HEK293 (cell line): ENCODE data around the gene CYP11A1.
A peak's percentile ranks its signal among the peaks of the same experiment; 100 is the strongest.

ENCODE experiments used
- CTCF ChIA-PET: fragments of 350-600 bp; formaldehyde crosslinking; extraction: SDS; loops from one replicate; lab custom pipeline; 2021; ENCODE audit warnings: antibody characterized with exemption; lab: Yijun Ruan, JAX
- POLR2A ChIA-PET: fragments of 300-600 bp; formaldehyde crosslinking; extraction: SDS; loops from one replicate; lab custom pipeline; 2020; ENCODE audit warnings: antibody characterized with exemption, inconsistent platforms; lab: Yijun Ruan, JAX
- H3K27ac ChIP-seq: fragments of 200-500 bp; sonication (Bioruptor generic); 2 replicates; pipeline ENCODE4 v1.5.1; 2014; ENCODE audit warnings: low read depth, low read length, control low read depth, inconsistent platforms; ENCODE audit errors: extremely low read depth
- H3K36me3 ChIP-seq, 2 experiments: fragments of 200-500 bp in 1 of 2; sonication (Bioruptor generic) in 1 of 2; 1 replicate in 1 of 2; 2 replicates in 1 of 2; pipeline ENCODE4 v1.5.1; 2014 to 2017; ENCODE audit warnings: inconsistent platforms in 2 of 2, low read length in 2 of 2; ENCODE audit not compliant: control insufficient read depth in 2 of 2, insufficient read depth in 1 of 2
- H3K4me1 ChIP-seq: fragments of 200-500 bp; sonication (Bioruptor generic); 2 replicates; pipeline ENCODE4 v1.5.1; 2014; ENCODE audit warnings: mild to moderate bottlenecking, low read length, inconsistent platforms; ENCODE audit not compliant: control insufficient read depth, insufficient read depth
- H3K4me3 ChIP-seq: 2 replicates; pipeline ENCODE4 v1.5.1; 2011; ENCODE audit warnings: low read depth, mild to moderate bottlenecking, control low read depth, low read length, moderate library complexity
- H3K9me3 ChIP-seq: fragments of 200-500 bp; sonication (Bioruptor generic); 2 replicates; pipeline ENCODE4 v1.5.1; 2014; ENCODE audit warnings: low read depth, low read length, inconsistent platforms; ENCODE audit not compliant: control insufficient read depth, insufficient read depth
- GLIS1 ChIP-seq: fragments of 450-650 bp; formaldehyde crosslinking; IDR thresholded peaks from 2 replicates; pipeline ENCODE4 v1.5.1; 2016; ENCODE audit warnings: missing biosample characterization, missing genetic modification characterization
- KLF1 ChIP-seq: fragments of 450-650 bp; formaldehyde crosslinking; IDR thresholded peaks from 2 replicates; pipeline ENCODE4 v1.5.1; 2016; ENCODE audit warnings: missing biosample characterization, missing genetic modification characterization
- KLF16 ChIP-seq: fragments of 450-650 bp; formaldehyde crosslinking; IDR thresholded peaks from 2 replicates; pipeline ENCODE4 v1.5.1; 2017; ENCODE audit warnings: missing biosample characterization, missing genetic modification characterization
- SETDB1 ChIP-seq: IDR thresholded peaks from one replicate; pipeline ENCODE4 v1.6.1; 2017; ENCODE audit warnings: mild to moderate bottlenecking, low read length, moderate library complexity, mixed read lengths; ENCODE audit not compliant: insufficient read length
- SP7 ChIP-seq: fragments of 450-650 bp; formaldehyde crosslinking; IDR thresholded peaks from 2 replicates; pipeline ENCODE4 v1.5.1; 2016; ENCODE audit warnings: missing biosample characterization, missing genetic modification characterization
- ZBTB17 ChIP-seq: fragments of 450-650 bp; formaldehyde crosslinking; IDR thresholded peaks from 2 replicates; pipeline ENCODE4 v1.5.1; 2016; ENCODE audit warnings: missing biosample characterization, missing genetic modification characterization
- ZFHX2 ChIP-seq: fragments of 450-650 bp; formaldehyde crosslinking; conservative IDR thresholded peaks from 2 replicates; pipeline ENCODE4 v1.5.1; 2016; ENCODE audit warnings: missing biosample characterization, missing genetic modification characterization
- ZIC2 ChIP-seq: fragments of 450-650 bp; formaldehyde crosslinking; IDR thresholded peaks from 2 replicates; pipeline ENCODE4 v1.5.1; 2016; ENCODE audit warnings: missing biosample characterization, missing genetic modification characterization
- ZNF211 ChIP-seq: fragments of 450-650 bp; formaldehyde crosslinking; IDR thresholded peaks from 2 replicates; pipeline ENCODE4 v1.5.1; 2016; ENCODE audit warnings: low read depth, missing biosample characterization, missing genetic modification characterization
- ZNF24 ChIP-seq: fragments of 450-650 bp; formaldehyde crosslinking; IDR thresholded peaks from 2 replicates; pipeline ENCODE4 v1.5.1; 2016; ENCODE audit warnings: missing biosample characterization, missing genetic modification characterization
- ZNF585B ChIP-seq: fragments of 450-650 bp; formaldehyde crosslinking; IDR thresholded peaks from 2 replicates; pipeline ENCODE4 v1.5.1; 2016; ENCODE audit warnings: missing biosample characterization, missing genetic modification characterization
- ZNF624 ChIP-seq: fragments of 450-650 bp; formaldehyde crosslinking; IDR thresholded peaks from 2 replicates; pipeline ENCODE4 v1.5.1; 2017; ENCODE audit warnings: missing biosample characterization, missing genetic modification characterization
- ZNF658 ChIP-seq: fragments of 450-650 bp; formaldehyde crosslinking; IDR thresholded peaks from 2 replicates; pipeline ENCODE4; 2016; ENCODE audit warnings: missing biosample characterization, missing genetic modification characterization
- ZNF785 ChIP-seq: fragments of 450-650 bp; formaldehyde crosslinking; IDR thresholded peaks from 2 replicates; pipeline ENCODE4 v1.5.1; 2016; ENCODE audit warnings: missing biosample characterization, missing genetic modification characterization
- ZNF791 ChIP-seq: fragments of 450-650 bp; formaldehyde crosslinking; IDR thresholded peaks from 2 replicates; pipeline ENCODE4 v1.5.1; 2016; ENCODE audit warnings: missing biosample characterization, missing genetic modification characterization
- TF ChIP-seq, protein P1 (sequence below): fragments of 450-650 bp; formaldehyde crosslinking; IDR thresholded peaks from 2 replicates; pipeline ENCODE4 v1.5.1; 2016; ENCODE audit warnings: missing biosample characterization, missing genetic modification characterization
- TF ChIP-seq, protein P2 (sequence below): fragments of 450-650 bp; formaldehyde crosslinking; IDR thresholded peaks from 2 replicates; pipeline ENCODE4 v1.5.1; 2016; ENCODE audit warnings: missing biosample characterization, missing genetic modification characterization
- TF ChIP-seq, protein P3 (sequence below): fragments of 450-650 bp; formaldehyde crosslinking; IDR thresholded peaks from 2 replicates; pipeline ENCODE4 v1.5.1; 2016; ENCODE audit warnings: missing biosample characterization, missing genetic modification characterization
- TF ChIP-seq, protein P4 (sequence below): fragments of 450-650 bp; formaldehyde crosslinking; IDR thresholded peaks from 2 replicates; pipeline ENCODE4 v1.5.1; 2016; ENCODE audit warnings: missing biosample characterization, missing genetic modification characterization
- TF ChIP-seq, protein P5 (sequence below): fragments of 450-650 bp; formaldehyde crosslinking; IDR thresholded peaks from 2 replicates; pipeline ENCODE4 v1.5.1; 2016; ENCODE audit warnings: missing biosample characterization, missing genetic modification characterization

CYP11A1 gene

DNA sequence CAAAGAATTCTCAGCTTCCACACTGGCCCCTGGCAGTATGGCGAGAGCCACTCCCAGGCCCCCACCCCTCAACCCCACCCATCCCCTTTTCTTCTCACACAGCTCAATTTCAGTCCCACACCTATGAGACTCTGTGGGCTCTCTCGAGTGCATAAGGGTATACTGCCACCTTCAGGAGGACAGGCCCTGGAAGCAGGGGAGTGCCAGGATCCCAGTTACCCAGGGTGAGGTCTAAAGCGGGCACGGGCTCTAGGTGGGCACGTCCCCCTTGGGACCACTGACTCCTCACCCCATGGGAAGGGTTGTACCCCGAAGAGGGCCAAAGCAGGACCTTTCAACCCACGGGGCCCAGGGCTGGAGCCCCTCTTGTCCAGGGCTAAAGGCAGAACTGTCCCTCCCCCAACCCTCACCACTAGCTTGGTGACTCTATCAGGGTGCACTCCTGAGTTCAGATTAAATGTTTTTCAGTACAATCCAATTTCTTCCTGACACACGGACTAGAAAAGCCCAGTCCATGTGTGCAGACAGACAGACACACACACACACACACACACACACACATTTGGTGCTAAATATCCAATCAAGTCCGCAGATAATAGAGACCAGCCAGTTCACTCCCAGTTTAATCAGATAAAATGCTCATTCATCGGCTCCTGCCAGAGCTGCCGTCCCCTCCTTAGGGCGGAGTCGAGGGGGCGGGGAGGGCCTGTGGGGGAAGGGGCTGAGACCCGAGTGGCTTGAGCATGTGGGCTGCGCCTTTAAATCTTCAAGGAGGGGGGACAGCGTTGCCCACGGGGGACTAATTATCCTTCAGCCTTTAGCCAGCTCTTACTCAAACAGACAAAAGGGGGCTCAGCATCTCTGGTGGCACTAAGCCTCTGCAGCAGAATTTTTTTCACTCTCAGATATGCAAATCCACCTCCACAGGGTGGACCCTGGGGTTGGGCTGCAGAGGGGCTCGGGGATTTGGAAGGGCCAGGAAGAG, 59.3 kb downstream of the CYP11A1 start (continued):
- TF ChIP-seq, protein P1, sequence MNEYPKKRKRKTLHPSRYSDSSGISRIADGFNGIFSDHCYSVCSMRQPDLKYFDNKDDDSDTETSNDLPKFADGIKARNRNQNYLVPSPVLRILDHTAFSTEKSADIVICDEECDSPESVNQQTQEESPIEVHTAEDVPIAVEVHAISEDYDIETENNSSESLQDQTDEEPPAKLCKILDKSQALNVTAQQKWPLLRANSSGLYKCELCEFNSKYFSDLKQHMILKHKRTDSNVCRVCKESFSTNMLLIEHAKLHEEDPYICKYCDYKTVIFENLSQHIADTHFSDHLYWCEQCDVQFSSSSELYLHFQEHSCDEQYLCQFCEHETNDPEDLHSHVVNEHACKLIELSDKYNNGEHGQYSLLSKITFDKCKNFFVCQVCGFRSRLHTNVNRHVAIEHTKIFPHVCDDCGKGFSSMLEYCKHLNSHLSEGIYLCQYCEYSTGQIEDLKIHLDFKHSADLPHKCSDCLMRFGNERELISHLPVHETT: no peak
- TF ChIP-seq KLF16 (tag by site-specific recombination): 0 out of 2 replicates have a peak, but pooled peaks have one; percentile 28

DNA sequence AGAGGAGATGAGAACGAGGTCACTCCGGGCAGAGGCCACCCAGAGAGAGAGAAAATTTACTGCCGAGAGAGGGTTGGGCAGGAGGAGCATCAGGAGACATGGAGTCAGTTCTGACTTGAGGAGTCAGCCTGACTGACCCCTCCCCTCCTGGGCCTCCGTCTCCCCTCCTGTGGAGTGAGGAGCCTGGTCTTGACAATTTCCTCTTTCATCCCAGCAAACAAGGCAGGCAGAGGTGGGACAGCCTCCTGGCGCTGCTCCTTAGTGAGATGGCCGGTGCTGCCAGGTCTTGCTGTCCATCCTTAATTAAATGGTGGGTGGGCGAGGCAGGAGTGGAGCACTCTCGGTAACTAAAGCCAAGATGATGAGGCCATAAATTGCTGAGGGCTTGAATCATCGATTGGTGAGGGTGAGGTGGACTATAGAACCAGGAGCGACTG, 60.6 kb downstream of the CYP11A1 start:
- Histone ChIP-seq H3K27ac (no peak overlapping the region), H3K4me3 (no peak overlapping the region), H3K36me3 (no peaks in the 10 kb centered on the region), H3K9me3 (no peaks in the 10 kb centered on the region), H3K4me1 (no peaks in the 10 kb centered on the region; the same call in 1 of the 2 replicates)
- POLR2A ChIA-PET: no interaction called here
- TF ChIP-seq ZFHX2 (tag by site-specific recombination): peak; percentile 63; the same call in 1 of the 2 replicates
- TF ChIP-seq, protein P2, sequence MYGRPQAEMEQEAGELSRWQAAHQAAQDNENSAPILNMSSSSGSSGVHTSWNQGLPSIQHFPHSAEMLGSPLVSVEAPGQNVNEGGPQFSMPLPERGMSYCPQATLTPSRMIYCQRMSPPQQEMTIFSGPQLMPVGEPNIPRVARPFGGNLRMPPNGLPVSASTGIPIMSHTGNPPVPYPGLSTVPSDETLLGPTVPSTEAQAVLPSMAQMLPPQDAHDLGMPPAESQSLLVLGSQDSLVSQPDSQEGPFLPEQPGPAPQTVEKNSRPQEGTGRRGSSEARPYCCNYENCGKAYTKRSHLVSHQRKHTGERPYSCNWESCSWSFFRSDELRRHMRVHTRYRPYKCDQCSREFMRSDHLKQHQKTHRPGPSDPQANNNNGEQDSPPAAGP (tag by site-specific recombination): peak; percentile 95
- peak; percentile 38; the same call in 1 of the 2 replicates for TF ChIP-seq GLIS1 (tag by site-specific recombination)
- peak; percentile 82 for TF ChIP-seq SP7
- TF ChIP-seq ZNF658 (tag by site-specific recombination): no peak
- peak; percentile 48; the same call in 1 of the 2 replicates for TF ChIP-seq KLF1 (tag by site-specific recombination)
- peak; percentile 61; the same call in 1 of the 2 replicates for TF ChIP-seq ZBTB17 (tag by site-specific recombination)
- TF ChIP-seq ZIC2 (tag by site-specific recombination): peak; percentile 65
- no peak for TF ChIP-seq ZNF624 (tag by site-specific recombination)
- CTCF ChIA-PET: interaction anchor here (0.8 to 8.5 kb wide), 32 partner anchors 9 to 968 kb away, joined by 3 to 253 read pairs (median 8); partner anchors contain the start of genes ISLR2 and STRA6

DNA sequence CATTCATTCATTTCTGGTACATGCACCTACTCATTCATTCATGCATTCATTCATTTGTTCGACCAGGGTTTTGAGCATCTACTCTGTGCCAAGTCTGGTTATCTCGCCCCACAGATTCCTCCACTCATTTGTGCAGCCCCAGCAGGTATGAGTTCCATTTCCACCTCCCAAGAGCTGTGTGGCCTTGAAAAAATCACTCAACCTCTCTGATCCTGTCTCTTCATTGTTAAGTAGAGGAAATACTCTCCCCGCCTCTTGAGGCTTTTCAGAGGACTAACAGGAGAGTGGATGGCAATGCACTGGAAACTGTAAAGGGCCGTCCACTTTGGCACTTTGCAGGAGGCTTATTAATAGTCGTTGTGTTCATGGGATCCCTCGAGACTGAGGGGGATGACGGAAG, 61.8 kb downstream of the CYP11A1 start:
- ChIA-PET POLR2A (no interaction called here), CTCF (interaction anchor here (1.3 to 1.8 kb wide), 2 partner anchors 9 to 17 kb away, joined by 3 to 8 read pairs; no protein-coding TSS in a partner anchor)
- no peaks in the 10 kb centered on the region; the same call in 1 of the 2 replicates for H3K4me1 ChIP-seq

More for the DNA sequence above, 61.8 kb downstream of the CYP11A1 start:
- TF ChIP-seq, protein P3, sequence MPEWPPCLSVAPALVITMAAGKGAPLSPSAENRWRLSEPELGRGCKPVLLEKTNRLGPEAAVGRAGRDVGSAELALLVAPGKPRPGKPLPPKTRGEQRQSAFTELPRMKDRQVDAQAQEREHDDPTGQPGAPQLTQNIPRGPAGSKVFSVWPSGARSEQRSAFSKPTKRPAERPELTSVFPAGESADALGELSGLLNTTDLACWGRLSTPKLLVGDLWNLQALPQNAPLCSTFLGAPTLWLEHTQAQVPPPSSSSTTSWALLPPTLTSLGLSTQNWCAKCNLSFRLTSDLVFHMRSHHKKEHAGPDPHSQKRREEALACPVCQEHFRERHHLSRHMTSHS (tag by site-specific recombination): no peak
- TF ChIP-seq ZNF211 (tag by site-specific recombination): no peak
- no peak for TF ChIP-seq ZNF791
- TF ChIP-seq, protein P4, sequence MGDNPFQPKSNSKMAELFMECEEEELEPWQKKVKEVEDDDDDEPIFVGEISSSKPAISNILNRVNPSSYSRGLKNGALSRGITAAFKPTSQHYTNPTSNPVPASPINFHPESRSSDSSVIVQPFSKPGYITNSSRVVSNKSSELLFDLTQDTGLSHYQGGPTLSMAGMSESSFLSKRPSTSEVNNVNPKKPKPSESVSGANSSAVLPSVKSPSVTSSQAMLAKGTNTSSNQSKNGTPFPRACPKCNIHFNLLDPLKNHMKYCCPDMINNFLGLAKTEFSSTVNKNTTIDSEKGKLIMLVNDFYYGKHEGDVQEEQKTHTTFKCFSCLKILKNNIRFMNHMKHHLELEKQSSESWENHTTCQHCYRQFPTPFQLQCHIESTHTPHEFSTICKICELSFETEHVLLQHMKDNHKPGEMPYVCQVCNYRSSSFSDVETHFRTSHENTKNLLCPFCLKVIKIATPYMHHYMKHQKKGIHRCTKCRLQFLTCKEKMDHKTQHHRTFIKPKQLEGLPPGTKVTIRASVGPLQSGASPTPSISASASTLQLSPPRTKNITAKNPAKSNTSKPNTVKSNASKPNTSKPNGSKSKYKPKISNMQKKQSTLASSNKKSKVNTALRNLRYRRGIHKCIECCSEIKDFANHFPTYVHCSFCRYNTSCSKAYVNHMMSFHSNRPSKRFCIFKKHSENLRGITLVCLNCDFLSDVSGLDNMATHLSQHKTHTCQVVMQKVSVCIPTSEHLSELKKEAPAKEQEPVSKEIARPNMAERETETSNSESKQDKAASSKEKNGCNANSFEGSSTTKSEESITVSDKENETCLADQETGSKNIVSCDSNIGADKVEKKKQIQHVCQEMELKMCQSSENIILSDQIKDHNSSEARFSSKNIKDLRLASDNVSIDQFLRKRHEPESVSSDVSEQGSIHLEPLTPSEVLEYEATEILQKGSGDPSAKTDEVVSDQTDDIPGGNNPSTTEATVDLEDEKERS (tag by site-specific recombination): no peak
- TF ChIP-seq, protein P5, sequence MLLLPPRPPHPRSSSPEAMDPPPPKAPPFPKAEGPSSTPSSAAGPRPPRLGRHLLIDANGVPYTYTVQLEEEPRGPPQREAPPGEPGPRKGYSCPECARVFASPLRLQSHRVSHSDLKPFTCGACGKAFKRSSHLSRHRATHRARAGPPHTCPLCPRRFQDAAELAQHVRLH (tag by site-specific recombination): 0 out of 2 replicates have a peak, but pooled peaks have one; percentile 38
- 0 out of 2 replicates have a peak, but pooled peaks have one; percentile 28 for TF ChIP-seq ZNF24
- TF ChIP-seq SETDB1: no peak
- no peak for TF ChIP-seq ZFHX2 (tag by site-specific recombination)
- TF ChIP-seq ZNF785 (tag by site-specific recombination): no peak
- TF ChIP-seq ZNF585B (tag by site-specific recombination): no peak
- TF ChIP-seq, all 188 proteins: peak for 2
- no peak overlapping the region for H3K27ac ChIP-seq
- H3K36me3 ChIP-seq: no peaks in the 10 kb centered on the region
- H3K9me3 ChIP-seq: no peaks in the 10 kb centered on the region
- H3K4me3 ChIP-seq: no peak overlapping the region
